Astrocyte (in vitro differentiated cells and primary cell): ENCODE measurements around the gene FGFR4.

Experiments used
- EZH2 ChIP-seq: IDR thresholded peaks from 2 replicates; pipeline ENCODE4 v1.6.1; 2012; ENCODE audit warnings: mild to moderate bottlenecking, low read length, inconsistent platforms; ENCODE audit not compliant: insufficient read depth
- TF ChIP-seq, protein P1 (sequence below): IDR thresholded peaks from 2 replicates; pipeline ENCODE4 v1.5.1; 2011; ENCODE audit warnings: low read depth, mild to moderate bottlenecking, inconsistent platforms, low read length, moderate library complexity; ENCODE audit not compliant: insufficient read depth

DNA sequence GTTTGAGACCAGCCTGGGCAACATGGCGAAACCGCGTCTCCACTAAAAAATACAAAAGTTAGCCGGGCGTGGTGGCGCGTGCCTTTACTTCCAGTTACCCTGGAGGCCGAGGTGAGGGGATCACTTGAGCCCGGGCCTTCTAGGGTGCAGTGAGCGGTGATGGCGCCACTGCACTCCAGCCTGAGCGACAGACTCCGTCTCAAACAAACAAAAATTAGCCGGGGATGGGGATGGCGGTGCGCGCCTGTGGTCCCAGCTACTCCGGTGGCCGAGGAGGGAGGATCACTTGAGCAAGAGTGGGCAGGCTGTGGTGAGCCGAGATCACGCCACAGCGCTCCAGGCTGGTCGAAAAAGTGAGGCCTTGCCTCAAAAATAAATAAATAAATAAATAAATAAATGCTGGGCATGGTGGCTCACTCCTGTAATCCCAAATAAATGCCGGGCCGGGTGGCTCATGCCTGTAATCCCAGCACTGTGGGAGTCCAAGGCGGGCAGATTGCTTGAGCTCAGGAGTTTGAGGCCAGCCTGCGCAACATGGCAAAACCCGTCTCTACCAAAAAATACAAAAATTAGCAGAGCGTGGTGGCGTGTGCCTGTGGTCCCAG is 30.8 kb downstream of the FGFR4 start:
- TF ChIP-seq, protein P1, sequence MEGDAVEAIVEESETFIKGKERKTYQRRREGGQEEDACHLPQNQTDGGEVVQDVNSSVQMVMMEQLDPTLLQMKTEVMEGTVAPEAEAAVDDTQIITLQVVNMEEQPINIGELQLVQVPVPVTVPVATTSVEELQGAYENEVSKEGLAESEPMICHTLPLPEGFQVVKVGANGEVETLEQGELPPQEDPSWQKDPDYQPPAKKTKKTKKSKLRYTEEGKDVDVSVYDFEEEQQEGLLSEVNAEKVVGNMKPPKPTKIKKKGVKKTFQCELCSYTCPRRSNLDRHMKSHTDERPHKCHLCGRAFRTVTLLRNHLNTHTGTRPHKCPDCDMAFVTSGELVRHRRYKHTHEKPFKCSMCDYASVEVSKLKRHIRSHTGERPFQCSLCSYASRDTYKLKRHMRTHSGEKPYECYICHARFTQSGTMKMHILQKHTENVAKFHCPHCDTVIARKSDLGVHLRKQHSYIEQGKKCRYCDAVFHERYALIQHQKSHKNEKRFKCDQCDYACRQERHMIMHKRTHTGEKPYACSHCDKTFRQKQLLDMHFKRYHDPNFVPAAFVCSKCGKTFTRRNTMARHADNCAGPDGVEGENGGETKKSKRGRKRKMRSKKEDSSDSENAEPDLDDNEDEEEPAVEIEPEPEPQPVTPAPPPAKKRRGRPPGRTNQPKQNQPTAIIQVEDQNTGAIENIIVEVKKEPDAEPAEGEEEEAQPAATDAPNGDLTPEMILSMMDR = no peak
- no peak for TF ChIP-seq EZH2
